ENCODE measurements around the gene PCP2. TPM values are rescaled to one million over a fixed set of nuclear protein-coding genes. Genes with fewer than 3 reads are reported as not detected.

PCP2 gene
- total and polyA plus RNA-seq, 2 donors, result 1.9 to 9.4 TPM

Other genes with a start within 250 kb of the PCP2 start
- gene PEX11G, start 144.7 kb downstream of the PCP2 start, total RNA-seq, result 3.3 TPM
- gene PEX11G, start 144.7 kb downstream of the PCP2 start, polyA plus RNA-seq, result 4.8 TPM
- 7.1 TPM for gene ZNF358, start 117.6 kb downstream of the PCP2 start, total RNA-seq
- gene ZNF358, start 117.6 kb downstream of the PCP2 start, polyA plus RNA-seq, result 23.5 TPM
- gene MCOLN1, start 111.1 kb downstream of the PCP2 start, total RNA-seq, result 2.8 TPM
- 41.0 TPM for gene MCOLN1, start 111.1 kb downstream of the PCP2 start, polyA plus RNA-seq
- 17.3 TPM for gene PNPLA6, start 98.0 kb downstream of the PCP2 start, total RNA-seq
- gene PNPLA6, start 98.0 kb downstream of the PCP2 start, polyA plus RNA-seq, result 75.3 TPM
- 1.3 TPM for gene CAMSAP3, start 37.9 kb downstream of the PCP2 start, total RNA-seq
- 2.5 TPM for gene CAMSAP3, start 37.9 kb downstream of the PCP2 start, polyA plus RNA-seq
- gene XAB2, start 4.2 kb downstream of the PCP2 start, total RNA-seq, result 29.2 TPM
- gene XAB2, start 4.2 kb downstream of the PCP2 start, polyA plus RNA-seq, result 60.6 TPM
- gene PET100, start 3.9 kb downstream of the PCP2 start, total RNA-seq, result 143 TPM
- 216 TPM for gene PET100, start 3.9 kb downstream of the PCP2 start, polyA plus RNA-seq
- gene STXBP2, start 3.4 kb upstream of the PCP2 start, total RNA-seq, result 45.3 TPM
- gene STXBP2, start 3.4 kb upstream of the PCP2 start, polyA plus RNA-seq, result 140 TPM
- 9.5 TPM for gene RETN, start 35.3 kb upstream of the PCP2 start, total RNA-seq
- 33.1 TPM for gene RETN, start 35.3 kb upstream of the PCP2 start, polyA plus RNA-seq
- gene MCEMP1, start 43.4 kb upstream of the PCP2 start, total RNA-seq, result 0.28 TPM
- 1.6 TPM for gene MCEMP1, start 43.4 kb upstream of the PCP2 start, polyA plus RNA-seq
- gene TRAPPC5, start 47.1 kb upstream of the PCP2 start, total RNA-seq, result 108 TPM
- gene TRAPPC5, start 47.1 kb upstream of the PCP2 start, polyA plus RNA-seq, result 59.5 TPM
- 3.1 TPM for gene FCER2, start 68.4 kb upstream of the PCP2 start, total RNA-seq
- gene FCER2, start 68.4 kb upstream of the PCP2 start, polyA plus RNA-seq, result 14.4 TPM
- 0.52 TPM for gene CLEC4G, start 98.4 kb upstream of the PCP2 start, total RNA-seq
- 3.2 TPM for gene CLEC4G, start 98.4 kb upstream of the PCP2 start, polyA plus RNA-seq
- gene CD209, start 113.8 kb upstream of the PCP2 start, total RNA-seq, result 3.4 TPM
- 8.5 TPM for gene CD209, start 113.8 kb upstream of the PCP2 start, polyA plus RNA-seq
- gene CLEC4M, start 129.5 kb upstream of the PCP2 start, total RNA-seq, result 0.19 TPM
- gene CLEC4M, start 129.5 kb upstream of the PCP2 start, polyA plus RNA-seq, result 0.50 TPM
- gene EVI5L, start 196.5 kb upstream of the PCP2 start, total RNA-seq, result 4.9 TPM
- 7.6 TPM for gene EVI5L, start 196.5 kb upstream of the PCP2 start, polyA plus RNA-seq
- 0.09 TPM for gene PRR36, start 240.7 kb upstream of the PCP2 start, total RNA-seq
- 0.16 TPM for gene PRR36, start 240.7 kb upstream of the PCP2 start, polyA plus RNA-seq